Measurements from ENCODE around the gene ATM. TPM values are rescaled to one million over a fixed set of nuclear protein-coding genes. Genes with fewer than 3 reads are reported as not detected.

Gene ATM
- total RNA-seq, 1 experiment from 2014 or later = 529 TPM

- Histone ChIP-seq H3K27ac (ENCODE audit: low read length) (no peak overlapping the region), H3K36me3 (ENCODE audit: insufficient read depth, low read length) (peaks cover 72% of the 10 kb centered on the region), H3K79me2 (ENCODE audit: low read length) (0 out of 2 replicates have a peak, but pooled peaks cover 3% of the 10 kb centered on the region), H4K20me1 (ENCODE audit: insufficient read depth, low read depth, low read length) (no peaks in the 10 kb centered on the region), H2AFZ (ENCODE audit: low read length) (no peak overlapping the region), H3K9ac (ENCODE audit: low read length) (no peak overlapping the region), H3K4me2 (ENCODE audit: low read depth, low read length, poor library complexity, severe bottlenecking) (no peak overlapping the region), H3K27me3 (ENCODE audit: low read length) (no peaks in the 10 kb centered on the region), H3K9me2 (replicated peaks; ENCODE audit: insufficient read depth, low read length) (no peaks in the 10 kb centered on the region), H3K9me3 (ENCODE audit: low read length) (no peaks in the 10 kb centered on the region), H3K4me1 (ENCODE audit: low read length) (no peaks in the 10 kb centered on the region), H3K4me3 (ENCODE audit: low read length) (no peak overlapping the region)
- DNase-seq = no peak
Observed at GRCh38 chr11:108338750-108339149, 115.9 kb downstream of the ATM start.

GRCh38 chr11:108340973-108341372 lies 118.1 kb downstream of the ATM start:
- Histone ChIP-seq H3K9ac (ENCODE audit: low read length) (no peak overlapping the region), H3K27ac (ENCODE audit: low read length) (no peak overlapping the region), H3K36me3 (ENCODE audit: insufficient read depth, low read length) (peaks cover 70% of the 10 kb centered on the region), H3K27me3 (ENCODE audit: low read length) (no peaks in the 10 kb centered on the region), H4K20me1 (ENCODE audit: insufficient read depth, low read depth, low read length) (no peaks in the 10 kb centered on the region), H3K9me2 (replicated peaks; ENCODE audit: insufficient read depth, low read length) (no peaks in the 10 kb centered on the region), H3K79me2 (ENCODE audit: low read length) (no peaks in the 10 kb centered on the region), H3K4me2 (ENCODE audit: low read depth, low read length, poor library complexity, severe bottlenecking) (no peak overlapping the region), H3K9me3 (ENCODE audit: low read length) (no peaks in the 10 kb centered on the region), H3K4me1 (ENCODE audit: low read length) (no peaks in the 10 kb centered on the region), H2AFZ (ENCODE audit: low read length) (no peak overlapping the region), H3K4me3 (ENCODE audit: low read length) (no peak overlapping the region)
- no peak for DNase-seq

GRCh38 chr11:108341654-108342053 lies 118.8 kb downstream of the ATM start:
- H3K9me2 ChIP-seq (replicated peaks; ENCODE audit: insufficient read depth, low read length) = no peaks in the 10 kb centered on the region
- H3K9ac ChIP-seq (ENCODE audit: low read length) = no peak overlapping the region
- no peaks in the 10 kb centered on the region for H4K20me1 ChIP-seq (ENCODE audit: insufficient read depth, low read depth, low read length)
- H2AFZ ChIP-seq (ENCODE audit: low read length) = no peak overlapping the region
- H3K79me2 ChIP-seq (ENCODE audit: low read length) = no peaks in the 10 kb centered on the region
- H3K27me3 ChIP-seq (ENCODE audit: low read length) = no peaks in the 10 kb centered on the region
- no peaks in the 10 kb centered on the region for H3K9me3 ChIP-seq (ENCODE audit: low read length)
- H3K36me3 ChIP-seq (ENCODE audit: insufficient read depth, low read length) = peaks cover 70% of the 10 kb centered on the region
- H3K4me1 ChIP-seq (ENCODE audit: low read length) = no peaks in the 10 kb centered on the region
- no peak overlapping the region for H3K4me2 ChIP-seq (ENCODE audit: low read depth, low read length, poor library complexity, severe bottlenecking)
- DNase-seq = no peak
- no peak overlapping the region for H3K27ac ChIP-seq (ENCODE audit: low read length)
- no peak overlapping the region for H3K4me3 ChIP-seq (ENCODE audit: low read length)

- Histone ChIP-seq H4K20me1 (ENCODE audit: insufficient read depth, low read depth, low read length) (no peaks in the 10 kb centered on the region), H2AFZ (ENCODE audit: low read length) (no peak overlapping the region)
Observed at GRCh38 chr11:108343714-108344113, 120.8 kb downstream of the ATM start.

GRCh38 chr11:108345767-108346166 lies 122.9 kb downstream of the ATM start:
- H3K4me1 ChIP-seq (ENCODE audit: low read length) = no peaks in the 10 kb centered on the region
- DNase-seq = no peak
- peaks cover 75% of the 10 kb centered on the region for H3K36me3 ChIP-seq (ENCODE audit: insufficient read depth, low read length)
- peaks cover 3% of the 10 kb centered on the region; the same call in 1 of the 2 replicates for H3K79me2 ChIP-seq (ENCODE audit: low read length)
- no peak overlapping the region for H3K27ac ChIP-seq (ENCODE audit: low read length)
- no peak overlapping the region for H2AFZ ChIP-seq (ENCODE audit: low read length)
- H4K20me1 ChIP-seq (ENCODE audit: insufficient read depth, low read depth, low read length) = no peaks in the 10 kb centered on the region
- H3K27me3 ChIP-seq (ENCODE audit: low read length) = no peaks in the 10 kb centered on the region
- no peaks in the 10 kb centered on the region for H3K9me2 ChIP-seq (replicated peaks; ENCODE audit: insufficient read depth, low read length)
- no peaks in the 10 kb centered on the region for H3K9me3 ChIP-seq (ENCODE audit: low read length)
- no peak overlapping the region for H3K4me2 ChIP-seq (ENCODE audit: low read depth, low read length, poor library complexity, severe bottlenecking)
- no peak overlapping the region for H3K4me3 ChIP-seq (ENCODE audit: low read length)
- H3K9ac ChIP-seq (ENCODE audit: low read length) = no peak overlapping the region

More at GRCh38 chr11:108343714-108344113, 120.8 kb downstream of the ATM start:
- Histone ChIP-seq H3K4me1 (ENCODE audit: low read length) (no peaks in the 10 kb centered on the region), H3K9me3 (ENCODE audit: low read length) (no peaks in the 10 kb centered on the region), H3K4me2 (ENCODE audit: low read depth, low read length, poor library complexity, severe bottlenecking) (no peak overlapping the region), H3K27ac (ENCODE audit: low read length) (no peak overlapping the region), H3K36me3 (ENCODE audit: insufficient read depth, low read length) (peaks cover 73% of the 10 kb centered on the region), H3K9ac (ENCODE audit: low read length) (no peak overlapping the region), H3K4me3 (ENCODE audit: low read length) (no peak overlapping the region), H3K9me2 (replicated peaks; ENCODE audit: insufficient read depth, low read length) (no peaks in the 10 kb centered on the region), H3K79me2 (ENCODE audit: low read length) (no peaks in the 10 kb centered on the region), H3K27me3 (ENCODE audit: low read length) (no peaks in the 10 kb centered on the region)
- no peak for DNase-seq

GRCh38 chr11:108346451-108346850 lies 123.6 kb downstream of the ATM start:
- Histone ChIP-seq H3K27ac (ENCODE audit: low read length) (no peak overlapping the region), H3K36me3 (ENCODE audit: insufficient read depth, low read length) (peaks cover 82% of the 10 kb centered on the region), H3K9ac (ENCODE audit: low read length) (no peak overlapping the region), H3K9me3 (ENCODE audit: low read length) (no peaks in the 10 kb centered on the region), H2AFZ (ENCODE audit: low read length) (no peak overlapping the region), H3K4me3 (ENCODE audit: low read length) (no peak overlapping the region), H4K20me1 (ENCODE audit: insufficient read depth, low read depth, low read length) (no peaks in the 10 kb centered on the region), H3K4me2 (ENCODE audit: low read depth, low read length, poor library complexity, severe bottlenecking) (no peak overlapping the region), H3K79me2 (ENCODE audit: low read length) (peaks cover 3% of the 10 kb centered on the region; the same call in 1 of the 2 replicates), H3K27me3 (ENCODE audit: low read length) (no peaks in the 10 kb centered on the region), H3K9me2 (replicated peaks; ENCODE audit: insufficient read depth, low read length) (no peaks in the 10 kb centered on the region), H3K4me1 (ENCODE audit: low read length) (no peaks in the 10 kb centered on the region)
- no peak for DNase-seq

GRCh38 chr11:108351468-108351867 lies 128.6 kb downstream of the ATM start:
- H3K27ac ChIP-seq (ENCODE audit: low read length) = no peak overlapping the region
- peaks cover 91% of the 10 kb centered on the region for H3K36me3 ChIP-seq (ENCODE audit: insufficient read depth, low read length)
- H3K4me1 ChIP-seq (ENCODE audit: low read length) = no peaks in the 10 kb centered on the region
- DNase-seq = no peak
- H4K20me1 ChIP-seq (ENCODE audit: insufficient read depth, low read depth, low read length) = no peaks in the 10 kb centered on the region
- H3K4me3 ChIP-seq (ENCODE audit: low read length) = no peak overlapping the region
- no peak overlapping the region for H2AFZ ChIP-seq (ENCODE audit: low read length)
- H3K79me2 ChIP-seq (ENCODE audit: low read length) = peaks cover 5% of the 10 kb centered on the region; the same call in 1 of the 2 replicates
- H3K9ac ChIP-seq (ENCODE audit: low read length) = no peak overlapping the region
- no peaks in the 10 kb centered on the region for H3K27me3 ChIP-seq (ENCODE audit: low read length)
- H3K9me3 ChIP-seq (ENCODE audit: low read length) = no peaks in the 10 kb centered on the region
- H3K9me2 ChIP-seq (replicated peaks; ENCODE audit: insufficient read depth, low read length) = no peaks in the 10 kb centered on the region
- no peak overlapping the region for H3K4me2 ChIP-seq (ENCODE audit: low read depth, low read length, poor library complexity, severe bottlenecking)

GRCh38 chr11:108364159-108364558 lies 141.3 kb downstream of the ATM start:
- no peaks in the 10 kb centered on the region for H3K9me3 ChIP-seq (ENCODE audit: low read length)
- no peaks in the 10 kb centered on the region for H3K27me3 ChIP-seq (ENCODE audit: low read length)
- DNase-seq = no peak
- H3K4me2 ChIP-seq (ENCODE audit: low read depth, low read length, poor library complexity, severe bottlenecking) = no peak overlapping the region
- peaks cover 43% of the 10 kb centered on the region; the same call in 1 of the 2 replicates for H3K36me3 ChIP-seq (ENCODE audit: insufficient read depth, low read length)
- no peak overlapping the region for H3K27ac ChIP-seq (ENCODE audit: low read length)
- no peak overlapping the region for H3K9ac ChIP-seq (ENCODE audit: low read length)
- no peaks in the 10 kb centered on the region for H3K9me2 ChIP-seq (replicated peaks; ENCODE audit: insufficient read depth, low read length)
- no peaks in the 10 kb centered on the region for H3K79me2 ChIP-seq (ENCODE audit: low read length)
- H3K4me1 ChIP-seq (ENCODE audit: low read length) = no peaks in the 10 kb centered on the region
- H4K20me1 ChIP-seq (ENCODE audit: insufficient read depth, low read depth, low read length) = no peaks in the 10 kb centered on the region
- H3K4me3 ChIP-seq (ENCODE audit: low read length) = no peak overlapping the region
- no peak overlapping the region for H2AFZ ChIP-seq (ENCODE audit: low read length)

- Histone ChIP-seq H3K9ac (ENCODE audit: low read length) (no peak overlapping the region), H3K4me2 (ENCODE audit: low read depth, low read length, poor library complexity, severe bottlenecking) (no peak overlapping the region), H3K4me3 (ENCODE audit: low read length) (no peak overlapping the region), H3K27ac (ENCODE audit: low read length) (no peak overlapping the region), H3K36me3 (ENCODE audit: insufficient read depth, low read length) (peaks cover 69% of the 10 kb centered on the region), H3K9me3 (ENCODE audit: low read length) (no peaks in the 10 kb centered on the region), H3K4me1 (ENCODE audit: low read length) (no peaks in the 10 kb centered on the region), H2AFZ (ENCODE audit: low read length) (no peak overlapping the region), H3K9me2 (replicated peaks; ENCODE audit: insufficient read depth, low read length) (no peaks in the 10 kb centered on the region), H4K20me1 (ENCODE audit: insufficient read depth, low read depth, low read length) (no peaks in the 10 kb centered on the region), H3K27me3 (ENCODE audit: low read length) (no peaks in the 10 kb centered on the region), H3K79me2 (ENCODE audit: low read length) (no peaks in the 10 kb centered on the region)
- no peak for DNase-seq
Observed at GRCh38 chr11:108368134-108368533, 145.3 kb downstream of the ATM start.

Measured in Karpas-422 (cell line).